ENCODE data around the gene SGPP2. TPM values are rescaled to one million over a fixed set of nuclear protein-coding genes. Genes with fewer than 3 reads are reported as not detected.
"Not testable (repeated sequence)": the region's sequence is repeated elsewhere in the genome, so short reads cannot be mapped to it uniquely, and the experiment has no call there.

The SGPP2 gene
- total RNA-seq, 4 donors from 2014 or later = 33.6 to 66.0 (median 49.4) TPM

GRCh38 chr2:222408684-222409083 is 15.7 kb upstream of the SGPP2 start:
- peaks cover 0 to 5% (median 3%) of the 10 kb centered on the region in 3 donors for H3K9me3 ChIP-seq
- H3K4me3 ChIP-seq = no peak overlapping the region
- 40 to 60% methylated on average over 2 of the region's 2 CpGs for WGBS, 2 donors
- no peaks in the 10 kb centered on the region for H3K27me3 ChIP-seq
- no peaks in the 10 kb centered on the region for H3K36me3 ChIP-seq
- peaks cover 0 to 34% (median 0%) of the 10 kb centered on the region in 3 donors for H3K4me1 ChIP-seq
- DNase-seq = no peak
- TF ChIP-seq CTCF (IDR thresholded peaks at IDR 0.05) (no peak), POLR2A (IDR thresholded peaks at IDR 0.05) (no peak)
- peak overlapping the region in 1 of 4 donors; percentile 26 for H3K27ac ChIP-seq
- intact Hi-C loops (cut with DNase I) = no loop called here

GRCh38 chr2:222410534-222410933 is 13.8 kb upstream of the SGPP2 start:
- peaks cover 0 to 34% (median 0%) of the 10 kb centered on the region in 3 donors for H3K4me1 ChIP-seq
- no peak for DNase-seq
- 77 to 80% methylated on average over 4 of the region's 4 CpGs for WGBS, 2 donors

DNA sequence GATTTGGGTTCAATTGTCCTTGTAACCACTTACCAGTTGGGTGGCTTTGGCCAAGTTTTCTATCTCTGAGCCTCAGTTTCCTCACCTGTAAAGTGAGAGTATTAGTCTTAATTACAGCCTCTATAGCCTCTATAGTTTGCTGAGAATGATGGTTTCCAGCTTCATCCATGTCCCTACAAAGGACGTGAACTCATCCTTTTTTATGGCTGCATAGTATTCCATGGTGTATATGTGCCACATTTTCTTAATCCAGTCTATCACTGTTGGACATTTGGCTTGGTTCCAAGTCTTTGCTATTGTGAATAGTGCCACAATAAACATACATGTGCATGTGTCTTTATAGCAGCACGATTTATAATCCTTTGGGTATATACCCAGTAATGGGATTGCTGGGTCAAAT is 12.0 kb upstream of the SGPP2 start:
- H3K27ac ChIP-seq; H3K27me3 ChIP-seq; H3K36me3 ChIP-seq; DNase-seq; H3K4me3 ChIP-seq; intact Hi-C loops (cut with DNase I); H3K9me3 ChIP-seq: not testable (repeated sequence)
- H3K4me1 ChIP-seq = peaks cover 0 to 24% (median 0%) of the 10 kb centered on the region in 3 donors
- 85 to 86% methylated on average over 2 of the region's 2 CpGs for WGBS, 2 donors

More at GRCh38 chr2:222410534-222410933, 13.8 kb upstream of the SGPP2 start:
- TF ChIP-seq CTCF (IDR thresholded peaks at IDR 0.05) (no peak), POLR2A (IDR thresholded peaks at IDR 0.05) (no peak)
- H3K36me3 ChIP-seq = no peaks in the 10 kb centered on the region
- intact Hi-C loops (cut with DNase I) = no loop called here
- H3K27me3 ChIP-seq = no peaks in the 10 kb centered on the region
- no peak overlapping the region for H3K4me3 ChIP-seq
- no peak overlapping the region for H3K27ac ChIP-seq
- H3K9me3 ChIP-seq = peaks cover 0 to 7% (median 4%) of the 10 kb centered on the region in 3 donors

DNA sequence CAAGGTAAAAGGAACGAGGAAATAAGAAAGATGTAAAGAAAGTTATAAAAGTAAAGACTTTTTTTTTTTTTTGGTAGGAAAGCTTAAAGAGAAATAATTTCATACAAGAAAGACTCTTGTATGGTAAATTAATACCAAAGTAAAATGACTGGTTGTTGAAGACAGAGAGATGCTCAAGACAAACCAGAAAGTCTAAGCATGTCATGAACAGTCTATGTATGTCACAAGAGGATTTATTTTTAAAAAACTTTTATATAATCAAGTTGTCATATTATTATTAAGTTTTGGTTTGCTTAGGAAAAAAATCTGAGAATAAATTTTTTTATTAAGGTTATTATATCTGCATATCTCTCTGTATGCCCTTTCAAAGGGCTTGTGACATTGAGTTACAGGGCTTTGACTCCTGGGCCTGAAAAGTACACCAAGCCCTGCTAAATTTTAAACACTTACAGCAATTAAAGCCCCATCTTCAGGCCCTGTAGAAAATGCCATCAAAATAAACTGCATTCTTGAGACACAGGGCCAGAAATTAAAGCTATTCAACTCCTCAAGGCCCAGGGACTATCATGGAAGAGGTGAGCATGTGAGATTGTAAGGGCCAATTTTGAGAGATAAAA is 10.9 kb upstream of the SGPP2 start:
- 71 to 91% methylated on average over 1 of the region's 1 CpG for WGBS, 2 donors
- no peak for DNase-seq
- Histone ChIP-seq H3K27ac (no peak overlapping the region), H3K27me3 (no peaks in the 10 kb centered on the region), H3K9me3 (peaks cover 0 to 9% (median 7%) of the 10 kb centered on the region in 3 donors), H3K4me1 (peaks cover 0 to 18% (median 0%) of the 10 kb centered on the region in 3 donors), H3K36me3 (no peaks in the 10 kb centered on the region), H3K4me3 (no peak overlapping the region)
- TF ChIP-seq POLR2A (IDR thresholded peaks at IDR 0.05) = no peak
- no peak for TF ChIP-seq CTCF (IDR thresholded peaks at IDR 0.05)
- intact Hi-C loops (cut with DNase I) = no loop called here

DNA sequence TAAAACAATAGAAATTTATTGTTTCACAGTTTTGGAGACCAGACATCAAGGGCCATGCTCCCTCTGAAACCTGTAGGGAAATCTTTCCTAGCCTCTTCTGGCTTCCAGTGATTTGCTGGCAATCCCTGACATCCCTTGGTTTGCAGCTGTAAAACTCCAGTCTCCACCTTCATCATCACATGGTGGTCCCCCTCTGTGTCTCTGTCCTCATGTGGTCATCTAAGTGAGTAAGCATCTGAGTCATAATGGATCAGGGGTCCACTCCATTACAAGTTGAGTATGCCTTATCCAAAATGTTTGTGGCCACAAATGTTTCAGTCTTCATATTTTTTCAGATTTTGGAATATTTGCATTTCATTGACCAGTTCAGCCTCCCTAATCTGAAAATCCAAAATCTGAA is 5.6 kb upstream of the SGPP2 start:
- no peak for TF ChIP-seq POLR2A (IDR thresholded peaks at IDR 0.05)
- no peak for TF ChIP-seq CTCF (IDR thresholded peaks at IDR 0.05)

More for the DNA sequence above, 5.6 kb upstream of the SGPP2 start:
- intact Hi-C loops (cut with DNase I) = no loop called here
- Histone ChIP-seq H3K36me3 (no peaks in the 10 kb centered on the region), H3K4me3 (no peak overlapping the region), H3K27me3 (peaks cover 0 to 24% (median 0%) of the 10 kb centered on the region in 4 donors), H3K9me3 (peaks cover 0 to 6% (median 1%) of the 10 kb centered on the region in 3 donors), H3K4me1 (peaks cover 3 to 9% (median 4%) of the 10 kb centered on the region in 3 donors), H3K27ac (no peak overlapping the region)
- DNase-seq = no peak
